SW 1271 (cell line): ENCODE results near the gene FAM107B.

ENCODE experiments used
- DNase-seq, 2 experiments: peaks; one replicate each; lab custom pipeline; 2025; lab: John Stamatoyannopoulos, UW

Gene FAM107B

GRCh38 chr10:14533295-14533694, 241.4 kb downstream of the FAM107B start:
- DNase-seq = no peak

DNA sequence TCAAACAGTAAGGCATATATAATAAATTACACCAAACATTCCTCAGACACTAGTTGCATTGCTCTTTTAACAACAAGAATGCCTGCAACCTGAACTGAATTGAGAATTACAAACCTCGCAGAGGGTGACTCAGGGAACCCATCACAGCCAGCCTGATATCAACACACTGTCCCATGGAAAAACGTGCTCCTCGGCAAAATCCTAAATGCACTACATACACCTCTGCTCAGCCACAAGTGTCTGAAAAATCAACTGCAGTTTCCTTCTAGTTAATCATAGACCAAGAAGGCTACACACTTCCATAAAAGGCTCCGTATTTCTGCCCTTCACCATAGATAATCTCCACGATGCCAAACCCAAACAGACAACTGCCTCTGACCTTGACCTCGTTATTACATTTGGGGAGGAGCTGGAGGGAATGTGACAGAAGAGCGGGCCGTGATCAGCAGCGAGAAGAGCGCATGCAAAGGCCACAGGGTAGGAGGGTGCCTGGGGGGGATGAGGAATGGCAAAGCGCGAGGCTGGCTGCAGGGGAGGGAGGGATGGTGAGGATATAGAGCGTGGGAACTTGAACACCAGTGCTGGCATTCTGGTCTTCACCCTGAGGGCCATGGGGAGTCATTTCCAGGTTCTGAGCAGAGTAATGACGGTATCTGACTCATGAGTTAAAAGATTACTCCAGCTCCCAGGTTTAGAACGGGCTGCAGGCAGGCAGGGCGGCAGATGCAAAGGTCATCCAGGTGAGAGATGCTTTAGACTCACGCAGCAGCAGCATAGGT, 242.0 kb downstream of the FAM107B start:
- DNase-seq = no peak

GRCh38 chr10:14531974-14532373, 242.7 kb downstream of the FAM107B start:
- DNase-seq = no peak

- DNase-seq = no peak
Measured at GRCh38 chr10:14530465-14530864, 244.2 kb downstream of the FAM107B start.

- DNase-seq = no peak
Measured at GRCh38 chr10:14529351-14529750, 245.3 kb downstream of the FAM107B start.

DNA sequence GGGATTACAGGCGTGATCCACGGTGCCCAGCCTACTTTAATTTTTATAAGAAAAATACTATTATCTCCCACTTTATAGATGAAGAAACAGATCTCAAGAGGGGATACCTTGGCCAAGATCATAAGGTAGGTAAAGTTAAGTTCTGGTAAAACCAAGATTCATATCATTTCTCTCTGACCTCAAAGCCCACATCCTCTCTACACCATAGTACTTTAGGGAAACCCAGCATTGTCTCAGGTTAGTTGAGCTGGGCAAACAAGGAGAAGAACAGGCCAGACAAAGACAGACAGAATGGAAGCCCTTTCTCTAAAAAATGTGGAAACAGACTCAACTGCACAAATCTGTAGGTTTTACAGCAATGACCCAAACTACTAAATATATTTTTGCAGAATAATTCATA, 246.2 kb downstream of the FAM107B start:
- DNase-seq = no peak

GRCh38 chr10:14527915-14528314, 246.8 kb downstream of the FAM107B start:
- DNase-seq = no peak

DNA sequence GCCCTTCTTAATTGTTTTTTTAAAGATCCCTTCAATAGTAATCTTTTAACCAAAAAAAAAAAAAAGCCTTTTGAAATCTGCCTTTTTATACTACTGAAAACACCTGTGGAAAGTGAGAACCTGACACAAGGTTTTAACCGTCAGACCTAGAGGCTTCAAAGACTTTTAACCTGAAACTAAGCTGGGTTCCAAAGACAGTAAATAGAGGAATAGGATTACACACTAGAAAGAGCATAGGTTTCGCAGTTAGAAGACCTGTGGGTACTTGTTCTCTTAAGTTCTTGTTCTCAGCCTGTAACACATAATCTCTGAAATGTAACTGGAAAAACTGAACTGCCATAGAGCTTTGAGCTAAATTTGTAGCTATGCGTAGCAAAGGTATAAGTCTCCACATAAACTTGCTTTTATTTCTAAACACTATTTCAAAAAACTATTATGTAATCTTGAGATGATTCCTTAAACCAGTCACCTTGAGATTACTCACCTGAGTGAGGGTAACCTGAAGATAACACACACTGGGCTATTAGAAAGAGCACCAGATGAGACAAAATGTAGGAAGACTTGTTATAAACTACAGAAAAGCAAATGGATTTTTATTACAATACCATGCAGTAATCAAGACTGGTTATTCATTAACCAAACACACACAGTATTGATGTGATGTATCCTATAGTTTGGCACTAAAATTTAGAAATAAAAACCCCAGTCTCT, 247.4 kb downstream of the FAM107B start:
- no peak for DNase-seq

GRCh38 chr10:14526326-14526725, 248.4 kb downstream of the FAM107B start:
- DNase-seq = no peak

DNA sequence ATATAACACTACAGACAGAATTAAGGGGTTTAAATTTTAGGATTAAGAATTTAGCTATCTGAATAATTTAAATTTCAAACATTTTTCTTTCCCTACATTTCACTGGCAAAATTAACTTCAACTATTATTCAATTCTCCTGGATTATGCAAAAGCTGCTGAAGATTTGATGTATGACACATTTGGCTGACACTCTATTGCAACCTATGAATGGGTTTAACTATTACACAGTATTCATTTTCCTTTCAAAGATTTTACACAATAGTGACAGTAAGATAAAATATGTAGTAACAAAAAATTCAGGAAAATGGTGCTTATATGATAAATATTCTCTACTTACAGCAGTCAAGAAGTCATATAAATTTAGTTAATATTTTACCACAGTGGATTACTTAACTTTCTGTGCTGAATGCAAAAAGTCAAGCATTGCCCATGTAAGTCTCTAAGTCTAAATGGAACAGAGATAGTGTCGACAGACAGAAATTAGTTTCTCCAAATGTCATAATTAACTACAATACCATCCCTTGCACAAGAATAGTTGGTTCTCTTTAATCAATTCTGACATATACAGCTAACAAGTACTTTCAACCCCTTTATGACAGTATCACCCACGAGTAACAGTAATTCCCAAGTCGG, 249.9 kb downstream of the FAM107B start:
- DNase-seq = no peak

DNA sequence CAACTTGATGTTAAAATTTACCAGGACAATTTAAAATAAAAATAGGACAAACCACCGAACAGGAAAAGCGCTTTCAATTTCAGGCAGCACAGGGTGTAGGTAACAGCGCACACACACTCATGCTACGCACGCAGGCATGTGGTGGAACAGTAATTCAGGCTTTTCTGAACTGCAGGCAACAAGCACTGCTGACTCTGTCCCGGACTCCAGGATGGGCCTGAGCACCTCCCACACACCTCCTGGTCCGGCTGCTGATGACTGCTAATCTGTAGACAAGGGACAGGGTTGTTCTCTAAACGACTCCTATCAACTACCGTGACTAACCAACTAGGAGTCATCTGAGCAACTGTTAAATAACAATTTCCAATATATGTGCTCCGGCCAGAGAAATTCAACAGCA, 251.4 kb downstream of the FAM107B start:
- no peak for DNase-seq

DNA sequence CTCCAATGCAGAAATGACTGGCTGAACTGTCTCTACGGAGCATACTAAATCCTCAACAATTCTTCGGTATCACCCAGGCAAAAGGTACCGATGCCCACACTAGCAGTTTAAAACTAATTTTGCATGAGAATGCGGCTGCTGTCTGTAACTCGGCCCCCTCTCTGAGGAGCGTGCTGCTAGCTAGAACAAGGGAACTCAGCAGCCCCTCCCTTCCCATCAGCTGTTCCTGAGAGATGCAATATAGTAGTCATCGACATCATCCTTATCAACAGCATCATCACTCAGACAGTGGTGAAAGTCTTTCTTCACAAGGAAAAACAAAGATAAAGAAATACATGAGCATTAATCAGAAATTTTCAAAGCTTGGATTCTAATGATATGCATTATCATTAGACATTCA, 254.9 kb downstream of the FAM107B start:
- no peak for DNase-seq

DNA sequence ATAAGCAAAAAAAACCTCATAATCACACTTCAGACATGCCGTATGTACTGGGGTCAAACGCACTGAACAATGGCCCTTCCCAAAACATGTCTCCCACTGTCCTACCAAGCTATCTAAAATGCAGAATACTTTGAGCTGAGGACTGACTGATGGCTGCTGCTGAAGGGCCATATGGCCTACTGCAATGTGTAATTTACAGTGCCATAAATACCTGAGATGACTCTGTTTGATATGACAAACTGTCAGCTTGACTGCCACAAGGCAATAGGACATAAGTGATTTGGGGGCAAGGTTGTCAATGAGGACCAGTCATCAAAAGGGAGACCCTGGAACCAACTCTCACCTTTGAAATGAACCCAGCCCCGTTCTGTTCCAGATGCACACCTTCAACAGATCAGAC, 256.5 kb downstream of the FAM107B start:
- no peak for DNase-seq

- no peak for DNase-seq
Measured at GRCh38 chr10:14513123-14513522, 261.6 kb downstream of the FAM107B start.

DNA sequence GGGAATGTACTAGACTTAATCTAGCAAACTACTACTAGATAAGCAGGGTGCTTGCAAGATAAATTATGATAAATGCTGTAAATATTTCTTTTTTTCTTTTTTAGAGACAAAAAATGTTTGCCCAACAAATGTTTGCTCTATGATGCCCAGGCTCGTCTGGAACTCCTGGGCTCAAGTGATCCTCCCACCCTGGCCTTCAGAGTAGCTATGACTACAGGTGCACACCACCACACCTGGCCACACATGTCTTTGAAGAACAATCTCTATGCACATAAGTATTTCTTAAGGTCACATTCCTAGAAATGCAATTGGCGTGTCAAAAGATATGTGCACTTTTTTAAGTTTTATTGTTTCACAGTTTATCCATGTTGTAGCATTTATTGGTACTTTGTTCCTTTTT, 264.4 kb downstream of the FAM107B start:
- no peak for DNase-seq

GRCh38 chr10:14508725-14509124, 266.0 kb downstream of the FAM107B start:
- no peak for DNase-seq

DNA sequence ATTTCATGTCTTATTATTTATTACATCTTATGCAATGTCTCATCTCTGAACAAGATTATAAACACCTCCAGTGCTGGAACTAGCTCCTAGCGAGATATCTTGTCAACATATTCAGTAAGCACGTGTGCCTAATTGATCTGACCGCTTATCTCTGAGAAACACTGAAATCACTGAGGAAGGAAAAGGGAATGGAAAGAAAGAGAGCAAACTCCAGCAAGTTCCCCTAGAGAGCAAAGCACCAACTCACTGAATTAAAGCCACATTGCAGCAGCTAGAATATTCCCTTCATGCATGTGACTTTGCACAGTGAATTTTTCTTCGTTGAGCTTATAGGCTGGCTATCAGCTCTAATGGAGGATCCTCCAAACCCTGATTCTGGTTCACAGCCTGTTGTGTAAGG, 266.9 kb downstream of the FAM107B start:
- no peak for DNase-seq

- DNase-seq = no peak
Measured at GRCh38 chr10:14507176-14507575, 267.5 kb downstream of the FAM107B start.

- DNase-seq = no peak
Measured at GRCh38 chr10:14502431-14502830, 272.3 kb downstream of the FAM107B start.

DNA sequence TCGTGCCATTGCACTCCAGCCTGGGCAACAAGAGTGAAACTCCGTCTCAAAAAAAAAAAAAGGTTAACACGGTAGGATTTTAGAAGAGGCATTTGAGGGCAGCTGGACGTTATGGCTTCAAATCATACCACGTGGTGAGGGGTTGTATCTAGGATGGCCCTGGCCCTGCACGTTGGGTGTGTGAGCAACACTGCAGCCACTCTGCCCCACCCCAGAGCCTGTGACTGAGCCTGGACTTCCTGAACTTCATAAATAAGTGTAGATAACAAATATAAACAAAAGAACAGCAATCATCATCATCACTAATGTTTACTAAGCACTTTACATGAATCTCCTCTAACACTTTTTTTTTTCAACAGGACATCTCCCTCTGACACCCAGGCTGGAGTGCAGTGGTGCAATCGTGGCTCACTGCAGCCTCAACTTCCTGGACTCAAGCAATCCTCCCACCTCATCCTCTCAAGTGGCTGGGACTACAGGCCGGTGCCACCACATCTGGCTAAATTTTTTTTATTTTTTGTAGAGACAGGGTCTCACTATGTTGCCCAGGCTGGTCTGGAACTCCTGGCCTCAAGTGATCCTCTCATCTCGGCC, 274.4 kb downstream of the FAM107B start:
- no peak for DNase-seq

DNA sequence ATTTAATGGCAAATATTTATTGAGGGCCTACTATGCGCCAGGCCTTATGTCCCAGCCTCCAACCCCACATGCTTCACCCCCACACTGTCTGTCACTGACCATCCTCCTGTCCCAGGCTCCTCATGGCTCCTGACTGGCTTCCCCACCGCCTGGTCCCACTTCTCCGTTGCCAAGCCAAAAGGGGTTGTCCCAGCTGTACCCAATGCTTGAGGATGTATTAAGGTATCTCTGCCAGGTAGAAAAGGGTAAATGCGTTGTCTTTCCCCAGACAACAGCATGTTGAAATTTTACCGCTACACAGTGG, 275.1 kb downstream of the FAM107B start:
- no peak for DNase-seq

GRCh38 chr10:14498326-14498725, 276.4 kb downstream of the FAM107B start:
- no peak for DNase-seq

GRCh38 chr10:14491811-14492210, 282.9 kb downstream of the FAM107B start:
- no peak for DNase-seq
